GM18511 (cell line): ENCODE data around the gene CGNL1.
A peak's percentile ranks its signal among the peaks of the same experiment; 100 is the strongest.

Source experiments
- ATAC-seq: cut with Tn5 transposase; IDR thresholded peaks from one replicate; pipeline ENCODE4 v1.9.1; 2021; ENCODE audit warnings: mild to moderate bottlenecking, moderate library complexity; ENCODE audit not compliant: unreplicated experiment

CGNL1 gene

DNA sequence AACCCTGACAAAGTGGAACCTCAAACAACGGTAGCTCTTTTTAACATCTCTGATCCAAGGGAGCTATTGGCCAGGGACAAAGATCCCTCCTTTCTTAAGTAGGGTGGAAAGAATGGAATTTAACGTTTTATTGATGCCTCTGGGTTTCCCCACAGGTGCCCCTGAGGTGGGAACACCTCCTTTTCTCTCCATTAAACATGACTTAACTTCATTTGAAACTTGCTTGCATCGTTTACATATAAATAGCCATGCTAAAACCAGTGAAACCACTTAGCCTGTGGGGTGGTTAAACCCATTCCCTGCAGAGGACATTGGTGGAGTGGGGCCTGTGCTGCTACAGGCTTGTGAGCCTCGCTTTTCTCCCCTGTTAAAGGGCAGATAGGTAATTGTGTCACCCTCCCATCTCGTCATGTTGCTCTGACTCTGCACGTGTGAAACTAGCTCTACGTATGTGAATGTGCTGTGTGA lies 9.7 kb downstream of the CGNL1 start:
- no peak for ATAC-seq

DNA sequence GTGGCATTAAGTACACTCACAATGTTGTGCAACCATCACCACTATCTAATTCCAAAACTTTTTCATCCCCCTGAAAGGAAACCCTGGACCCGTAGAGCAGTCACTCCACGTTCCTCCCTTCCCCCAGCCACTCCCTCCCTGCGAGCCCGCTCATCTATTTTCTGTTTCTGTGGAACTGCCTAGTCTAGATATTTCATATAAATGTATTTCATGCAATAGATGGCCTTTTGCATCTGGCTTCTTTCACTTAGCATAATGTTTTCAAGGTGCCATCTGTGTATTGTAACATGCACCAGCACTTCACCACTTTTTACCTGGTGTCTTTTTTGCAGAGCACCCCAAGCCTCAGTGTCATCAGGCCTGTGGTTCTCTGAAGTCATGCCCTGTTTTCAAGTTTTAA lies 10.7 kb downstream of the CGNL1 start:
- no peak for ATAC-seq

GRCh38 chr15:57387564-57388076 lies 11.3 kb downstream of the CGNL1 start:
- no peak for ATAC-seq

DNA sequence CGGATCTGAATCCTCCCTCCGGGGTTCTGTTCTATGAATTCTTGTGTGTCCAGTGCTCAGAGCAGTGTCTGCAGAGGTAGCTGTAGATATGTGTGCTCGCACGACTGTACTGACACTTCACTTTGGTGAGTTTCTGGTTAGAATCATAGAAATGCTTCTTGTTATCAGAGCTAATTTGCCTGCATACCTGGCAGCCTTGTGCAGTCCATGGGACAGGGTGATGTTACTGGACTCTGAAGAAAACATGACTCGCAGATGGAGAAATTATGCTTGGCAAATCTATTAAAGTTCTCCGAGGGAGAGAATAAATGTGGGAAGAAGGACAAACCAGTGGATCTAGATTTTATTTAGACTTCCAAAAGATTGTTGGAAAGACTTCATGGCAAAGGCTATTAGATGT lies 12.2 kb downstream of the CGNL1 start:
- no peak for ATAC-seq

DNA sequence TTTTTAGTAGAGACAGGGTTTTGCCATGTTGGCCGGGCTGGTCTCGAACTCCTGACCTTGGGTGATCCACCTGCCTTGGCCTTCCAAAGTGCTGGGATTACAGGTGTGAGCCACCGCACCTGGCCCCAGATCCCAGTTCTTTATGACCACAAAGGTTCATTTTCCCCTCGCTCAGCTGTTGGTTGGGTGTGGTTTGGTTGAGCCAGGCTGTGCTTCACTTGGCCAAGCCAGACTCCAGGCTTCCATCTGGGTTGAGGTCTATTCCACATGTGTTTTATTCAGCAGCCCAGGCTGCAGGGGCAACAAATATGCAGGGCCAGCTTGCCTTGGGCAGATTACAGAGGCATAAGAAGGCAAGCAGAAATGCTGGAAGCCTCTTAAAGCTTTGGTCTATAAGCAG lies 13.7 kb downstream of the CGNL1 start:
- ATAC-seq: no peak

DNA sequence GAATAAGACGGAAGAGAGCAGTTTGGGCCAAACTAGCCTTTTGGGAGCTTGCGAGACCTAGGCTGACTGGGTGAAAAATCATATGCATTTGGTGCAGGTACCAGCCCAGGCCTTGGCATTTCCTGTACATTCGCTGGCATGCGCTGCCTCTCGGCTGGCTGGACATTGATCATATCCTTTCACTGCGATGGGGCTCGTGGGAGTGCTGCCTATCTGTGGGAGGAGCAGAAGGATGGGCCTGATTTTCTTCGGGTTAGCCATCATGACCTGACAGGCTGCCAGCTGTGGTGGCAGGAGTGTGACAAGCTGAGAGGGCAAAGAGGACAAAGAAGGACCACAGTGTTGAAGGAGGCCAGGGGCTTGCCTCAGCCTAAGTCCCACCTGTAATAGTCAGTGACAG lies 14.3 kb downstream of the CGNL1 start:
- no peak for ATAC-seq

DNA sequence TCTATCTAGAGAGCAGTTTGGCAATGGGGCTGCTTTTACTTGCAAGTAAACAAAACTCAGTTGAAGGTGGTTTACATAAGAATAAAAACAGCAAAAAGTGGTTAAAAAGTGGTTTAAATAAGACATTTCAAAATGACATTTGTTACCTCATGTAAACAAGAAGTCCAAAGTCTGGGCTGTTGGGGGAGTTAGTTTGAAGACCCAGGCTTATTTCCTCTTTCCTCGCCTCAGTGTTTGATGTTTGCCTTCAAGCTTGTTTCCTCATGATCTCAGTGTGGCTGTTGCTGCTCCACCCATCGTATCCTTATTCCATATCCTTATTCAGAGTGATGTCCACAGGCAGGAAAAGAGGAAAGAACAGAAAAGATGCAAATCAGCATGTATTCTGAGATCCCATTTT lies 15.2 kb downstream of the CGNL1 start:
- ATAC-seq: no peak

DNA sequence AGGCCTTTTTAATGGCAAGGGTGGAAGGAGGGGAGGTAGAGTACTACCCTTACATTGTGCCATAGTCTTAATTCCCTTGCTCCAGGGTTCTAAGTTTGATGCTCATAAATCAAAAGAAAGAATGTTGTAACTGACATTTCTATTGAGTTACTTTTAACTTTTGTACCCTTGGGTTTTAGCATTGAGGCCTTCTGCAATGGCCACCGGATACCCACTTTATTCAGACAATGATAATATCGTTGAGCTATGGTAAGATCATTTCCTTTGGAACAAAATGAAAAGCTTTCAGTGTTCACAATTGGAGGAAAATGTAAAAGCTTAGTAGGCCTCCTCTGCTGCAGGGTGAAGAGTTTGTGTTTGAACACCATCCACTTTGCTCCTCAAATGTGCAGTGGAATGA lies 16.8 kb downstream of the CGNL1 start:
- ATAC-seq: no peak

DNA sequence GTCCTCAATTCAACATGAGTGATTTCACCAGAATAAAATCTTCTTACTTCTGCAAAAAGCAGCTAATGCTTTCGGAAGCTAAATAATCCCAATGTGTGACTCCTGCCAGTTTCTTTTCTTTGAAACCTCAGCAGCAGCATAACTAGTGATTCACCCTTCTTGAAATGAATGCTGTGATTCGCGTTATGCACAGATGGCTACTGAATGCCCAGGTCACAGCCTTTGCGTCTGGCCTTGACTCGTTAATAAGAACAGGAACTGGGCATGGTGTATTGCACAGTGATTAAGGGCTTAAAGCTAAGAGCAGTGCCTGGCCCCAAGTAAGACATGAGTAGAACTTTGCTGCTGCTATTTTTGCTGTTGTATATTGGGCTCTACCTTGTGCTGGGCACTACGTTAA lies 19.0 kb downstream of the CGNL1 start:
- peak; percentile 77 for ATAC-seq

GRCh38 chr15:57398336-57398735 lies 22.0 kb downstream of the CGNL1 start:
- ATAC-seq: no peak

GRCh38 chr15:57401546-57401945 lies 25.2 kb downstream of the CGNL1 start:
- ATAC-seq: no peak

- no peak for ATAC-seq
These were observed 26.7 kb downstream of the CGNL1 start for GRCh38 chr15:57403017-57403416.

DNA sequence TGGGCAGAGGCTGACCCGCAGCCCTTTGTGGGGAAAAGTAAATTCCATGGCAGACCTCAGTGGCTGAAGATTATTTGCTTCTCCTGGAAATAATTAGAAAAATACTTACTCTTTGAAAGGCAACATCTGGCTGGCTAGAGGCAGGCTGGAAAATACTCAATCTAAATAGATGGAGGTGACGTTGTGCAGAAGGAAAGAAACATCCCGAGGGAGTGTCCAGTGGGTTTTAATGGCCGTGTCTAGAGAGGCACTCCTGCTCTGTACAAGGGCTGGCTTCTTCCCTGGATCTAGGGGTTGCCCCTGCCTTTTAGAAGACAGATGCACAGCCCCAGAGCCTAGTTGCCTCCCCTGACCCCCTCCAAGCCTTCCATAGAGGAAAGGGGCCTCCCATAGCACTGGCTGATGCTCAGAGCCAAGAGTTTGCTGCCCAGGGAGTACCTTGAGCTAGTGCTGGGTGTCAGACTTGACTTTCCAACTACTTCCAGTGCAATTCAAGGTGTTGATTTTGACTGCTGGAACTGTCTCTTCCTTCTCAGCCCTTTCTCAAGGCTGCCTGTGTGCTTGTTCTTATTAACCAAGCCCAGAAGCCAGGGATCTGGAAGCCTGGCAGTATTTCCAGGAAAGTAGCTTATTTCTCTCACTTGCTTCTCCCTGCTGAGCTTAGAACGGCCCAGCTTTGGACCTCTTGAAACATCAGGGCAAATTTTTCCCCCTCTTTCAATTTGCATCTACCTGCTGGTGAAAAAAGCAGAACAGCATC lies 27.4 kb downstream of the CGNL1 start:
- ATAC-seq: no peak

DNA sequence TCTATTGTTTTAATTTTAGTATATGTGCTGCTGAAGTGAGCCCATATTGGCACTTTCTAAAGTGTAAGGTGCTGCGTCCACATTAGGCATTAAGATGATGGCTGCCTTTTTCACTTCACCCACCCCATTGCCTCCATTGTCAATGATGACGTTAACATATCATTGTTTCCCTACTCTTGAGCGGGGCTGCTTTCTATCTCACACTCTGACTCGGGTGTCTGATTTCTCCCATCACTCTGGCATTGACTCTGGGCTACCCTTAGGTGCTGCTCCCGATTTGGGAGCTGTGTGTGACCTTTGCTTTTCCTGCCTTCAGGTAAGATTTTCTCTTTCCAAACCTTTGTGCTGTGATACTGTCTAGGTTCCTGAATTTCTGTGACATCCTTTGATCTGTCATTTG lies 28.8 kb downstream of the CGNL1 start:
- no peak for ATAC-seq

DNA sequence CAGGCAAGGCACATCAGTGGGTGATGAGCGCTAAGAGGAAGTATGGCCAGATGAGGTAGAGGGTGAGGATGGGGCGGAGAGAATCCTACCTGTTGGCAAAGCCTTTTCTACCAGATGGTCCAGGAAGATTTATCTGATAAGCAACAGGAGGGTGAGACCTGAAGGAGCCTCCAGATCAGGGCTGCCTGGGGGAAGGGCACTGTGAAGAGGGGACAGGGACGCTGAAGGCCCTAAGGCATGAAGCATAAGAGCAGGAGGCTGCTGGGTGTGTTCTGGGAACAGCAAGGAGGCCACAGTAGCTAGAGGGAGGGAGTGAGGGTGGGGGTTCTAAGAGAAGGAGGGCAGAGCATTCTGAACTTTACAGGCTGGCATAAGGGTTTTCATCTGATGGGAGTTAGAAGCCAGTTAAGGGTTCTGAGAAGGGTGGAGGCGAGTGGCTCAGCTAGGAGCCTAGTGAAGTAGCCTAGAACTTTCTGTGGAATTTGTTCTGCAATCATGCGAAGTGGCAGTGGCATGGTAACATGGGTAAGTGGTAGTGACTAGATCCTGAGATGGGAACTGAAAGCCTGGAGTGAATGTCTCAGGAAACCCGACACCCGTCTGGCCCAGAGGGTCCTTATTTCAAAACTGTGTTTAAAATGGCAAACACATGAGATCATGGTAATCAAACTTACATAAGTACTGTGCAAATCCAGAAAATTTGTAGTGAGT lies 29.9 kb downstream of the CGNL1 start:
- no peak for ATAC-seq

DNA sequence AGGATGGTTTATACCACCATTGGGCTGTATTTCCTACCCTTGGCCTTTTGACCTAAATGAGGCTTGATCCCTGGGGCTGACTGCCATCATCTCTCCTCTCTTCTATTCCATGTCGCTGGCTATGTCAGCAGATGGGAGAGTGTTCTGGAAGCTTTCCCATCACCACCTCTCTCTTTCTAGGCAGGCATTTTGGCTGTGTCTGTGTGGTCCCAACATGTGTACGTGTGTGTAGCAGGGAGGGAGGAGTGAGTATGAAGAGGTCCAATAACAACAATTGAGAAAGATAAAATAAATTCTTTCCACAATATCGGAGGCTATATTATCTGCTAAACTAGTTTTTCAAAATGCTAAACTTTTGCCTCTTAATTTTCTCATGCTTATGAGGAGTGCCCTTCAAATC lies 34.1 kb downstream of the CGNL1 start:
- ATAC-seq: no peak

GRCh38 chr15:57411945-57412768 lies 35.9 kb downstream of the CGNL1 start:
- no peak for ATAC-seq

- ATAC-seq: no peak
These were observed 39.3 kb downstream of the CGNL1 start for GRCh38 chr15:57415602-57416001.

GRCh38 chr15:57418635-57419034 lies 42.3 kb downstream of the CGNL1 start:
- ATAC-seq: no peak

- no peak for ATAC-seq
These were observed 43.0 kb downstream of the CGNL1 start for GRCh38 chr15:57419335-57419734.

- ATAC-seq: no peak
These were observed 44.8 kb downstream of the CGNL1 start for GRCh38 chr15:57421110-57421509.
